ENCODE results near the gene SNX18. TPM values are rescaled to one million over a fixed set of nuclear protein-coding genes. Genes with fewer than 3 reads are reported as not detected.
"Not testable (repeated sequence)": the region's sequence is repeated elsewhere in the genome, so short reads cannot be mapped to it uniquely, and the experiment has no call there.

The SNX18 gene
- total and polyA plus RNA-seq, 10 of the 15 experiments (the other 5 are each of a cell fraction or from before 2014, with no cell fraction given): 0.27 to 1.7 (median 0.47) TPM

- TF ChIP-seq ELK1 (IDR thresholded peaks at IDR 0.05; ENCODE audit: low read depth, low read length) (no peak), ZNF687 (IDR thresholded peaks at IDR 0.05) (no peak), HDGF (IDR thresholded peaks at IDR 0.05) (no peak), SREBF2 (IDR thresholded peaks at IDR 0.05; ENCODE audit: low read length) (no peak), ZNF24 (IDR thresholded peaks at IDR 0.05) (no peak), ZNF592 (IDR thresholded peaks at IDR 0.05) (no peak), ZNF217 (IDR thresholded peaks at IDR 0.05) (no peak), FOXM1 (IDR thresholded peaks at IDR 0.05; ENCODE audit: low read depth, low read length) (no peak), RB1 (IDR thresholded peaks at IDR 0.05; ENCODE audit: borderline replicate concordance) (no peak), KAT2A (conservative IDR thresholded peaks at IDR 0.05; ENCODE audit: control insufficient read depth, low read depth, low read length) (no peak), MAX (IDR thresholded peaks at IDR 0.05; ENCODE audit: low read depth, low read length) (no peak), IRF5 (IDR thresholded peaks at IDR 0.05; ENCODE audit: borderline replicate concordance) (no peak)
Observed at GRCh38 chr5:54484219-54484894, 33.2 kb upstream of the SNX18 start (continued).

- H3K79me2 ChIP-seq (ENCODE audit: control insufficient read depth, insufficient read depth, low read length); H4K20me1 ChIP-seq (ENCODE audit: control insufficient read depth, insufficient read depth); H3K36me3 ChIP-seq (ENCODE audit: control insufficient read depth in 2 of 2, insufficient read depth in 2 of 2, low read length in 1 of 2); H3K9me3 ChIP-seq (replicated peaks; ENCODE audit: control insufficient read depth, insufficient read depth, low read length); BruUV-seq (replicated peaks); H2AFZ ChIP-seq (ENCODE audit: control insufficient read depth, low read depth, low read length); H3K4me3 ChIP-seq; in situ Hi-C loops (cut with MboI); POLR2A ChIA-PET; FAIRE-seq; H3K27me3 ChIP-seq (replicated peaks in 1 of 2; ENCODE audit: control insufficient read depth in 2 of 2, insufficient read depth in 2 of 2, low read length in 1 of 2); DNase-seq (ENCODE audit: low read depth, low spot score); ATAC-seq; SMC1A ChIA-PET (ENCODE audit: uncharacterized antibody, unreplicated experiment); H3K27ac ChIP-seq (ENCODE audit: control insufficient read depth, insufficient read depth); H3K9ac ChIP-seq (ENCODE audit: control insufficient read depth, insufficient read depth, low read length); CTCF ChIA-PET; H3K4me2 ChIP-seq (ENCODE audit: control insufficient read depth, insufficient read depth); H3K4me1 ChIP-seq (ENCODE audit: control insufficient read depth, insufficient read depth, low read length): not testable (repeated sequence)
- RAD21 ChIA-PET (ENCODE audit: unreplicated experiment): interaction anchor here (1.6 kb wide), 1 partner anchor 242 kb away, joined by 5 read pairs; no protein-coding TSS in a partner anchor
- intact Hi-C loops (cut with micrococcal nuclease; ENCODE audit: unreplicated experiment): loop anchor here (5.0 kb wide), 1 partner anchor 173 kb away; the partner anchor contains the start of gene ARL15
Observed at GRCh38 chr5:54485659-54486058, 31.9 kb upstream of the SNX18 start.
